HFF-Myc (cell line): Measurements from ENCODE around the gene ADGRF4.

Experiments used
- DNase-seq: peaks from one replicate; pipeline ENCODE4 v3.0.0-alpha.2; 2011; ENCODE audit warnings: low read depth; ENCODE audit errors: extremely low read depth
- H3K4me3 ChIP-seq: replicated peaks from 2 replicates; pipeline ENCODE4 v1.5.1; 2011; ENCODE audit warnings: low read depth, mild to moderate bottlenecking, control low read depth, low read length
- CTCF ChIP-seq: IDR thresholded peaks from 2 replicates; pipeline ENCODE4 v1.5.1; 2012; ENCODE audit warnings: mild to moderate bottlenecking, low read depth, low read length, control low read depth; ENCODE audit errors: missing control alignments

The ADGRF4 gene

GRCh38 chr6:47767102-47767501, 68.7 kb downstream of the ADGRF4 start:
- no peak for DNase-seq
- no peak for TF ChIP-seq CTCF
- no peak overlapping the region for H3K4me3 ChIP-seq

- TF ChIP-seq CTCF = no peak
- DNase-seq = no peak
These were observed 71.6 kb downstream of the ADGRF4 start for GRCh38 chr6:47769982-47770381.

More at GRCh38 chr6:47769982-47770381, 71.6 kb downstream of the ADGRF4 start:
- no peak overlapping the region for H3K4me3 ChIP-seq
